IMR-90 (cell line): ENCODE results near the gene OR5B3.

Experiments
- CEBPB ChIP-seq: IDR thresholded peaks from 2 replicates; pipeline ENCODE4 v1.6.1; 2012; ENCODE audit warnings: low read depth, low read length, improper control_type of control experiment
- CHD1 ChIP-seq: IDR thresholded peaks from 2 replicates; pipeline ENCODE4 v1.6.1; 2012; ENCODE audit warnings: low read depth, low read length, improper control_type of control experiment
- MAFK ChIP-seq: IDR thresholded peaks from 2 replicates; pipeline ENCODE4 v1.6.1; 2012; ENCODE audit warnings: low read depth, low read length, improper control_type of control experiment
- MAZ ChIP-seq: IDR thresholded peaks from 2 replicates; pipeline ENCODE4 v1.6.1; 2012; ENCODE audit warnings: low read depth, mild to moderate bottlenecking, low read length, improper control_type of control experiment, moderate library complexity, borderline replicate concordance
- MXI1 ChIP-seq: IDR thresholded peaks from 2 replicates; pipeline ENCODE4 v1.6.1; 2012; ENCODE audit warnings: low read depth, mild to moderate bottlenecking, low read length, moderate library complexity, borderline replicate concordance
- NFE2L2 ChIP-seq: fragments of 150-350 bp; IDR thresholded peaks from 2 replicates; pipeline ENCODE4 v1.6.1; 2016; ENCODE audit warnings: low read depth, mild to moderate bottlenecking, low read length
- POLR2A ChIP-seq: IDR thresholded peaks from 2 replicates; pipeline ENCODE4 v1.6.1; 2012; ENCODE audit warnings: mild to moderate bottlenecking, low read depth, low read length
- RAD21 ChIP-seq: IDR thresholded peaks from 2 replicates; pipeline ENCODE4 v1.6.1; 2012; ENCODE audit warnings: low read length, improper control_type of control experiment
- RFX5 ChIP-seq: IDR thresholded peaks from 2 replicates; pipeline ENCODE4 v1.8.0; 2012; ENCODE audit warnings: low read depth, mild to moderate bottlenecking, low read length, moderate library complexity
- TF ChIP-seq, protein P1 (sequence below): conservative IDR thresholded peaks from 2 replicates; pipeline ENCODE4 v1.5.1; 2012; ENCODE audit warnings: mild to moderate bottlenecking, low read depth, low read length, improper control_type of control experiment
- TF ChIP-seq, protein P2 (sequence below): fragments of 150-350 bp; IDR thresholded peaks from 2 replicates; pipeline ENCODE4 v1.6.1; 2017; ENCODE audit warnings: mild to moderate bottlenecking, antibody characterized with exemption, low read length, low read depth

DNA sequence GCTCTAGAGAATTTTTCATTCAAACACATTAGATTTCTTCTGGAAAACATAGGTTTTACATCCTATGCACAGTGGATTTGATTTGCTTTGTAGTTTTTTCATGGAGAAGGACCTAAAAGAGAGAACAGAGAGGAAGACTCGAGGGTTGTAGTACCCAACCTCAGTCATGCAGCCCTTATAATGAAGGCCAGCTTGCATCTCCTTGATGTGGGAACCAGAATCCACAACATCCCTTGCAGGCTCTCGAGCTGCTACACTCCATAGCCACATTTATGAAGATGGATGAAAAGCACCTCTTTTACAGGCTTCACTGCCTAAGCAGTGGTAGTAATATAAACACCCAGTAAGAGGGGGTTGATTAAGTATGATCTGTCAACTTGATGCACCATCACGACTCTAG is 44.9 kb upstream of the OR5B3 start:
- TF ChIP-seq, protein P1, sequence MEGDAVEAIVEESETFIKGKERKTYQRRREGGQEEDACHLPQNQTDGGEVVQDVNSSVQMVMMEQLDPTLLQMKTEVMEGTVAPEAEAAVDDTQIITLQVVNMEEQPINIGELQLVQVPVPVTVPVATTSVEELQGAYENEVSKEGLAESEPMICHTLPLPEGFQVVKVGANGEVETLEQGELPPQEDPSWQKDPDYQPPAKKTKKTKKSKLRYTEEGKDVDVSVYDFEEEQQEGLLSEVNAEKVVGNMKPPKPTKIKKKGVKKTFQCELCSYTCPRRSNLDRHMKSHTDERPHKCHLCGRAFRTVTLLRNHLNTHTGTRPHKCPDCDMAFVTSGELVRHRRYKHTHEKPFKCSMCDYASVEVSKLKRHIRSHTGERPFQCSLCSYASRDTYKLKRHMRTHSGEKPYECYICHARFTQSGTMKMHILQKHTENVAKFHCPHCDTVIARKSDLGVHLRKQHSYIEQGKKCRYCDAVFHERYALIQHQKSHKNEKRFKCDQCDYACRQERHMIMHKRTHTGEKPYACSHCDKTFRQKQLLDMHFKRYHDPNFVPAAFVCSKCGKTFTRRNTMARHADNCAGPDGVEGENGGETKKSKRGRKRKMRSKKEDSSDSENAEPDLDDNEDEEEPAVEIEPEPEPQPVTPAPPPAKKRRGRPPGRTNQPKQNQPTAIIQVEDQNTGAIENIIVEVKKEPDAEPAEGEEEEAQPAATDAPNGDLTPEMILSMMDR: no peak
- TF ChIP-seq, protein P2, sequence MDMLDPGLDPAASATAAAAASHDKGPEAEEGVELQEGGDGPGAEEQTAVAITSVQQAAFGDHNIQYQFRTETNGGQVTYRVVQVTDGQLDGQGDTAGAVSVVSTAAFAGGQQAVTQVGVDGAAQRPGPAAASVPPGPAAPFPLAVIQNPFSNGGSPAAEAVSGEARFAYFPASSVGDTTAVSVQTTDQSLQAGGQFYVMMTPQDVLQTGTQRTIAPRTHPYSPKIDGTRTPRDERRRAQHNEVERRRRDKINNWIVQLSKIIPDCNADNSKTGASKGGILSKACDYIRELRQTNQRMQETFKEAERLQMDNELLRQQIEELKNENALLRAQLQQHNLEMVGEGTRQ: no peak
- TF ChIP-seq MAZ (no peak), CEBPB (no peak), MXI1 (no peak), POLR2A (no peak), RAD21 (no peak), MAFK (no peak), CHD1 (no peak), RFX5 (no peak), NFE2L2 (no peak)
